Measurements from ENCODE around the gene PCMT1. TPM values are rescaled to one million over a fixed set of nuclear protein-coding genes. Genes with fewer than 3 reads are reported as not detected.

PCMT1 gene
- total and polyA plus RNA-seq, 2 of the 8 experiments (the other 6 are each of a cell fraction or from before 2014, with no cell fraction given), result 84.3 to 91.3 TPM

GRCh38 chr6:149844480-149844879 is 94.9 kb downstream of the PCMT1 start:
- peaks cover 0 to 2% of the 10 kb centered on the region in 2 experiments for H4K20me1 ChIP-seq (replicated peaks in 1 of 2; ENCODE audit: control insufficient read depth in 1 of 2, insufficient read depth in 2 of 2, low read length in 2 of 2)
- no peaks in the 10 kb centered on the region for H3K36me3 ChIP-seq (ENCODE audit: control insufficient read depth in 2 of 4, insufficient read depth in 4 of 4, low read length in 3 of 4)
- no peak overlapping the region for H3K56ac ChIP-seq (replicated peaks; ENCODE audit: insufficient read length, low read depth, low read length)
- H3K9me3 ChIP-seq (ENCODE audit: insufficient read depth in 2 of 2, low read depth in 1 of 2, low read length in 1 of 2), result no peaks in the 10 kb centered on the region
- POLR2A ChIA-PET (ENCODE audit: partially characterized antibody), result no interaction called here
- H3K79me1 ChIP-seq (ENCODE audit: low read depth, low read length), result no peaks in the 10 kb centered on the region
- no peak overlapping the region for H2BK5ac ChIP-seq (ENCODE audit: low read depth, low read length)
- H3K18ac ChIP-seq (ENCODE audit: extremely low read depth, low read length), result no peak overlapping the region
- 95% methylated on average over 2 of the region's 2 CpGs; no CpG with 5 or more reads in 1 of the 2 experiments for WGBS, 2 experiments (ENCODE audit: extremely low coverage in 1 of 2, insufficient coverage in 1 of 2, insufficient read length in 1 of 2, insufficient replicate concordance in 2 of 2, low coverage in 1 of 2, low lambda C conversion rate in 2 of 2, missing lambda C conversion rate in 1 of 2)
- no peak overlapping the region for H2AFZ ChIP-seq (ENCODE audit: low read length)
- CTCF ChIA-PET (ENCODE audit: partially characterized antibody), result interaction anchor here (1.2 to 15.4 kb wide), 6 partner anchors 8 to 227 kb away, joined by 3 to 195 read pairs (median 6); partner anchors contain the start of gene LRP11
- H3K23ac ChIP-seq (ENCODE audit: insufficient read length), result no peak overlapping the region
- H2BK120ac ChIP-seq (replicated peaks; ENCODE audit: low read depth, low read length), result no peak overlapping the region
- no peak overlapping the region for H2BK15ac ChIP-seq (ENCODE audit: low read length)
- H3K4me2 ChIP-seq (ENCODE audit: insufficient read depth in 1 of 2, low read depth in 2 of 2, low read length in 2 of 2), result no peak overlapping the region
- FAIRE-seq, result no peak
- H2BK12ac ChIP-seq (ENCODE audit: low read depth, low read length), result no peak overlapping the region
- H3K14ac ChIP-seq (ENCODE audit: insufficient read length), result no peak overlapping the region
- H3K4me3 ChIP-seq (ENCODE audit: extremely low read depth in 1 of 4, insufficient read depth in 2 of 4, low read depth in 3 of 4, low read length in 4 of 4), result no peak overlapping the region
- no peaks in the 10 kb centered on the region for H3K27me3 ChIP-seq (replicated peaks in 1 of 4; ENCODE audit: control insufficient read depth in 3 of 4, extremely low read depth in 1 of 4, insufficient read depth in 3 of 4, low read length in 3 of 4)
- no peak for DNase-seq (ENCODE audit: low read depth in 1 of 2, low spot score in 2 of 2)
- H4K8ac ChIP-seq (ENCODE audit: extremely low read depth, insufficient read depth, low read length), result peak overlapping the region; percentile 62; the same call in 1 of the 2 replicates
- no peak overlapping the region for H4K91ac ChIP-seq (replicated peaks; ENCODE audit: insufficient read length, low read length)
- no peaks in the 10 kb centered on the region for H3K23me2 ChIP-seq (ENCODE audit: low read depth, low read length)
- no peak overlapping the region for H2AK5ac ChIP-seq (ENCODE audit: low read depth, low read length)
- H3K9ac ChIP-seq (replicated peaks in 1 of 4; ENCODE audit: extremely low read depth in 1 of 4, low read depth in 3 of 4, low read length in 3 of 4), result no peak overlapping the region
- no peak overlapping the region for H3K27ac ChIP-seq (ENCODE audit: low read depth, low read length)
- no peak overlapping the region for H3K4ac ChIP-seq (replicated peaks; ENCODE audit: insufficient read length, low read depth, low read length)
- no peaks in the 10 kb centered on the region for H3K79me2 ChIP-seq (ENCODE audit: control insufficient read depth in 1 of 2, insufficient read depth in 2 of 2, low read length in 2 of 2)
- no peak for TF ChIP-seq EZH2 (IDR thresholded peaks at IDR 0.05; ENCODE audit: low read depth, low read length, severe bottlenecking)
- no peak for TF ChIP-seq USF2 (IDR thresholded peaks at IDR 0.05; ENCODE audit: low read length)
- TF ChIP-seq EGR1 (IDR thresholded peaks at IDR 0.05; ENCODE audit: borderline replicate concordance, low read depth, low read length), result no peak
- no peak for TF ChIP-seq TAF7 (optimal IDR thresholded peaks at IDR 0.05; ENCODE audit: borderline replicate concordance, low read depth, low read length)
- TF ChIP-seq CBX5 (IDR thresholded peaks at IDR 0.05; ENCODE audit: low read depth, low read length), result no peak
- TF ChIP-seq MAX (IDR thresholded peaks at IDR 0.05), result no peak
- no peak for TF ChIP-seq KDM1A (IDR thresholded peaks at IDR 0.05; ENCODE audit: borderline replicate concordance, low read length)
- no peak for TF ChIP-seq JUND (IDR thresholded peaks at IDR 0.05; ENCODE audit: low read length)
- TF ChIP-seq ASH2L (IDR thresholded peaks at IDR 0.05; ENCODE audit: low read length), result no peak
- H3K4me1 ChIP-seq (replicated peaks in 1 of 4; ENCODE audit: control insufficient read depth in 3 of 4, insufficient read depth in 4 of 4, low read length in 3 of 4), result no peaks in the 10 kb centered on the region
- no peak overlapping the region for H2BK20ac ChIP-seq (ENCODE audit: low read length)
- H4K5ac ChIP-seq (ENCODE audit: insufficient read length, low read depth, low read length), result no peak overlapping the region

All from H1 (cell line).